HG03460 (cell line): ENCODE measurements around the gene PDSS2.
"Not testable (repeated sequence)": the region's sequence is repeated elsewhere in the genome, so short reads cannot be mapped to it uniquely, and the experiment has no call there.

Experiments used
- ATAC-seq: cut with Tn5 transposase; IDR thresholded peaks from one replicate; pipeline ENCODE4 v1.9.1; 2021; ENCODE audit not compliant: unreplicated experiment

The PDSS2 gene

GRCh38 chr6:107125771-107126170 lies 333.6 kb downstream of the PDSS2 start:
- ATAC-seq, result no peak

DNA sequence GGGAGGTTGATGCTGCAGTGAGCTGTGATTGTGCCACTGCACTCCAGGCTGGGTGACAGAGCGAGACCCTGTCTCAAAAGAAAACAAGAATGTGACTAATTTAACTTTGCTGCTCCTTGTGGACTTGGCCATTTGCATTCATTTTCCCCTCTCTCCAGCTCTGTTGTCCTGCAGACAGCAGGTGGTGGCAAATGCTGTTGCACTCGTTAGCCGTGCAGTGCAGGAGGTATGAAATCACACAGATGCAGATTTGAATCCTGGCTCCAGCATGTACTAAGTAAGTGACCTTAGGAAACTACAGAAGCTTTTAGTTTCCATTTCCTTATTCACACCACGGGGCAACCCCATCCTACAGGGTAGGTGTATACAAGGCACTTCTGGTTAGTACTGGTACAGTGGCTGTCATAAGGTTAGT lies 334.4 kb downstream of the PDSS2 start:
- peak; percentile 75 for ATAC-seq

DNA sequence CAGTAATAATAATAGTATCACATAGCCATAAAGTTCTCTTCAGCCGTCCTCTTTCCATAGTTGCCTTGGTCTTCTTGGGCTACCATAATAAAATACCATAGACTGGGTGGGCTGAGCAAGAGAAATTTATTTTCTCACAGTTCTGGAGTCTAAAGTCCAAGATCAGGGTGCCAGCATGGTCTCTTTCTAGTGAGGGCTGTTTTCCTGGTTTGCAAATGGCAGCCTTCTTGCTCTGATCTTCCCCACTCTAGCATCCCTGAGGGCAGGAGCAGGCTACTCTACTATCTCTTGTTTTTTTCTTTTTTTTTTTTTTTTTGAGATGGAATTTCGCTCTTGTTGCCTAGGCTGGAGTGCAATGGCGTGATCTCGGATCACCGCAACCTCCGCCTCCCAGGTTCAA lies 335.9 kb downstream of the PDSS2 start:
- no peak for ATAC-seq

DNA sequence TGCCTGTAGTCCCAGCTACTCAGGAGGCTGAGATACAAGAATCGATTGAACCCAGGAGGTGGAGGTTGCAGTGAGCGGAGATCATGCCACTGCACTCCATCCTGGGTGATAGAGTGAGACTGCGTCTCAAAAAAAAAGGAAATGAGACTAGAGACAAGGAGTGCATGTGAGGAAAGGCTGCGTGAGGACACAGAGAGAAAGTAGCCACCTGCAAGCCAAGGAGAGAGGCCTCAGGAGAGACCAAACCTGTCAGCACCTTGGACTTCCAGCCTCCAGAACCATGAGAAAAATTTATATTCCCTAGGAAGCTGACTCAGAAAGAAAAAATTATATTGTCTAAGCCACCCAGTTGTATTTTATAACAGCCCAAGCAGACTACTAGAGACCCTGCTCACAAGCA lies 336.6 kb downstream of the PDSS2 start:
- ATAC-seq, result no peak

GRCh38 chr6:107121964-107122495 lies 337.3 kb downstream of the PDSS2 start:
- no peak for ATAC-seq

- no peak for ATAC-seq
These were observed 338.1 kb downstream of the PDSS2 start for GRCh38 chr6:107121266-107121665.

DNA sequence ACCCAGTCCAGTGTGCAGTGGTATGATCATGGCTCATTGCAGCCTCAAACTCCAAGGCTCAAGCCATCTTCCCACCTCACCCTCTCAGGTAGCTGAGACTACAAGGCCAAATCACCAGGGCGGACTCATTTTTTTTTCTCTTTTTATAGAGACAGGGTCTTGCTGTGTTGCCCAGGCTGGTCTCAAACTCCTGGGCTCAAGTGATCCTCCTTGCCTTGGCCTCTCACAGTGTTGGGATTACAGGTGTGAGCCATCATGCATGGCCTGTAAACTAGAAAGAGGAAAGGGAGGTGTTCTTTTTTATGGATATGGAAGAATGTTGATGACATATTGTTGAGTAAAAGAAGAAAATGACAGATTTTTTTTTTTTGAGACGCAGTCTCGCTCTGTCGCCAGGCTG lies 339.0 kb downstream of the PDSS2 start:
- no peak for ATAC-seq

DNA sequence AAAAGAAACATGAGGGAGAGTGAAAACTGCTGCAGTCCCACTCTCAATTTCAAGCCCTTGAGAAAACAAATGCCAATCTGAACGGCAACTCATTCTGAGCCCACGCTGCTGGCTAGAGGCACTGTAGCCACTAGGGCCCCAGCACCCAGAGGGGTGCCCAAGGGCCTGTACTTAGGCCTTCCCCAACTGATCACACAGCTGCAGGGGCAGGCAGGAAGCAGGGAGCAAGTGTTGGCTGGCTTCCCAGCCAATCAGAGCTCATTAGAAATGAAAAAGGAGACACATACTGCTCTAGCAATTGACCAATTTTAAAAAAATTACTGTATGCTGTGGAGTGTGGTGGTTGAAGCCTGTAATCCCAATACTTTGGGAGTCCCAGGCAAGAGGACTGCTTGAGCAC lies 340.4 kb downstream of the PDSS2 start:
- ATAC-seq, result no peak

DNA sequence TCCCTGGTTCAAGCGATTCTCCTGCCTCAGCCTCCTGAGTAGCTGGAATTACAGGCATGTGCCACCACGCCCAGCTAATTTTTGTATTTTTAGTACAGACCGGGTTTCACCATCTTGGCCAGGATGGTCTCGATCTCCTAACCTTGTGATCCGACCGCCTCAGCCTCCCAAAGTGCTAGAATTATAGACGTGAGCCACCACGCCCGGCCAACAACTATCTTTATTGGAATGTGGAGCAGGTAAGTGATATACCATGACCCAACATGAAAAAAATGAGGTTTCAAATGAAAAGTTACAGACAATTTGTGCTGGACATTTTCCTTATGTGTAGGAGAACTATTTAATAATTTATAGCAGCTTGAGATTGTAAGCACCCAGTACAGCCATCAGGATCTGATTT lies 340.8 kb downstream of the PDSS2 start:
- not testable (repeated sequence) for ATAC-seq

- ATAC-seq, result no peak
These were observed 342.4 kb downstream of the PDSS2 start for GRCh38 chr6:107116931-107117330.

- ATAC-seq, result no peak
These were observed 343.0 kb downstream of the PDSS2 start for GRCh38 chr6:107116328-107116892.

- no peak for ATAC-seq
These were observed 343.6 kb downstream of the PDSS2 start for GRCh38 chr6:107115695-107116327.

GRCh38 chr6:107114926-107115694 lies 344.3 kb downstream of the PDSS2 start, which contains the start of gene BEND3:
Gene BEND3, minus strand, starts transcription at chr6:107115515. Its CDS starts 16,230 bp downstream, at chr6:107099285.
- ATAC-seq, result peak; percentile 13

GRCh38 chr6:107114213-107114925 lies 345.0 kb downstream of the PDSS2 start:
- peak; percentile 71 for ATAC-seq

DNA sequence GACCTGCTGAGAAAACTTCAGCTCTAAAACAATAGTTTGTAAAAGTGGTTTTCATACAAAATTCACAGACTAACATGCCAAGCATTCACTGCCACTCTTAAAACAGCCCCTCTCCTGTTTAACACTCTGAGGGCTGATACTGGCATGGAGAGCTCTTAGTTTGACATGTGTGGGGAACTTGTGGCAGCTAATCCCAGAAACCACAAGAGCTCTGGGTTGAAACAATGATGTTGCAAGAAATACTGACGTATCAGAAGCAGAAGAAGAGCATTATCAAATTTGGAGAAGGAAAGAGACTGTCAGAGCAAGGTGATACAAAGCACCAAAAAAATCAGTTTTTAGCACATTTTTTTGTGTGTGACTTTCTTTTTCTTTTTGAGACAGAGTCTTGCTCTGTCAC lies 349.2 kb downstream of the PDSS2 start:
- no peak for ATAC-seq

- ATAC-seq, result no peak
These were observed 351.0 kb downstream of the PDSS2 start for GRCh38 chr6:107108201-107108890.

DNA sequence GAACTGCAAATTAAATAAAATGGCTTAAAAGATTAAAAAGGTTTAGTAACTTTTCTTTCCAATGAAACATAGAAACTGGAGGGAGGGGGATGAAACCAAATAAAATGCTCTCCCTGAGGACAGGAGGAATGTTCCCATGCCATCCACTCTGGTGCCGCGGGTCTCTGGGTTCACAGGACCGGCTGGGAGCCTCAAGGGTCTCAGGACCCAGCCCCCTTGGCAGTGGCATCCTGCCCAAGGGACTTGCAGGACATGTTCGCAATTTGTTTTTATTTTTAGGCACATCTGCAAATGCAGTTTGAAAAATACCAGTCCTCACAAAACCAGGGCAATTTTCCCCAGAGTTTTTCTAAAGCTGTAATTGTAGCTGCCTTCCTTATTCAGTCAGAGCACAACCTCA lies 351.6 kb downstream of the PDSS2 start:
- ATAC-seq, result no peak

DNA sequence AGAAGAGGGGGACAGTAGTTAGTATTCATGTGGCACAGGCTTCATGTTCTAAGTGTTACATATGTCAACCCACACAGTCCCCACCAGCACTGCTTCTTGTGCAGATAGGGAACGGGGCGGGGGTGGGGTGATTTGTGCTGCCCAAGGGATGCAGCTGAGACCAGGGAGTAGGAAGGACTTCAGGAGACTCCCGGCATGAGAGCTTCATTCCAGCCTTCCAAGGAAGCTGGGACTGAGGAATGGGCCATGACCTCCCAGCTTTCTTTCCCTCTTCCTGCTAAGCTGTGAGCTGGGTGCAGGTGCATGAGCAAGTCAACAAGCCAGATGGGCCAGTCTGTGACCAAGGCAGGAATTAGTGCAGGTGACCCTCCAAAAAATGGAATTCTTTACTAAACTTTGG lies 353.2 kb downstream of the PDSS2 start:
- no peak for ATAC-seq

DNA sequence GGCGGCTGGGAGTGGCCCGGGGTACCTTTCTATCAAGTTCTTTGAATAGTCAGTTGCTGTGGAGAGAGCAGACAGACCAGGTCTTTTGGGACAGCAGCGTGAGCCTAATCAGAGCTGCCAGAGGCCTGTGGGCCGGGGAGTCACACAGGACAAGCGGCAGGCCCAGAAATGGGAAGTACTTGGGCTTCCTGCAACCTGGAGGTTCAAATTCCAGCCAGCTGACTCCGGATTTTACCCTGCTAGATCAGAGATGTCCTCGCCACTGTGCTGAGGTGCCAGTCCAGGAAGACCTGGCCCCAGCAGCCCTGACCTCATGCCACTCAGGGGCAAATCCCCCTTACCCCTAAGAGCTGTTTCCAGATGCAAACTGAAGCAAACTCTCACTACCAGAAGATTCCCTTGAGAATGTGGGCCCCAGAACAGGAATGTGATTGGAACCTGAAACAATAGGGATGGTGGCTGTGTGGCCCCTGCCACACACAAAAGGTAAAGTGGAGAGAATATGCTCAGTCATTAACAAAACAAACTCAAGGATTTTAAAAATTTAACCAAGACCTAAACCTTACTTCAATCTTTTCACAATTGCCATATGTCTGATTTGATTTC lies 353.8 kb downstream of the PDSS2 start:
- no peak for ATAC-seq

GRCh38 chr6:107103082-107103481 lies 356.3 kb downstream of the PDSS2 start:
- ATAC-seq, result no peak
